ENCODE measurements around the gene SLC25A36. TPM values are rescaled to one million over a fixed set of nuclear protein-coding genes. Genes with fewer than 3 reads are reported as not detected.

SLC25A36 gene
- total and polyA plus RNA-seq, 2 of the 4 experiments (the other 2 are of a cell fraction): 31.3 to 76.7 TPM

GRCh38 chr3:140910860-140911259 is 30.8 kb upstream of the SLC25A36 start:
- Histone ChIP-seq H3K9ac (ENCODE audit: low read depth, low read length) (no peak overlapping the region), H2BK20ac (ENCODE audit: low read depth, low read length) (no peak overlapping the region), H3K9me3 (ENCODE audit: control insufficient read depth, insufficient read depth, low read length) (no peaks in the 10 kb centered on the region), H4K91ac (ENCODE audit: insufficient read depth, low read depth, low read length) (no peak overlapping the region), H2BK15ac (ENCODE audit: low read depth, low read length) (no peak overlapping the region), H4K20me1 (ENCODE audit: insufficient read depth, low read length) (no peaks in the 10 kb centered on the region), H2BK5ac (ENCODE audit: low read depth, low read length, poor library complexity, severe bottlenecking) (no peak overlapping the region), H3K4me3 (ENCODE audit: insufficient read depth, low read depth, low read length) (peak overlapping the region; percentile 34), H2AK9ac (replicated peaks; ENCODE audit: low read depth, low read length, poor library complexity) (no peak overlapping the region), H3K9me1 (ENCODE audit: insufficient read depth, low read length) (no peaks in the 10 kb centered on the region), H3K36me3 (ENCODE audit: control insufficient read depth, insufficient read depth, low read length) (no peaks in the 10 kb centered on the region), H3K56ac (ENCODE audit: extremely low read depth, insufficient read depth, low read length) (no peak overlapping the region), H2BK120ac (ENCODE audit: low read depth, low read length) (no peak overlapping the region), H3K27me3 (ENCODE audit: control insufficient read depth, insufficient read depth, low read length) (peaks cover 2% of the 10 kb centered on the region), H3K4me2 (ENCODE audit: low read depth, low read length) (peak overlapping the region; percentile 62), H4K5ac (ENCODE audit: low read depth, low read length) (no peak overlapping the region), H3K4me1 (ENCODE audit: control insufficient read depth, insufficient read depth, low read length) (no peaks in the 10 kb centered on the region), H3K79me1 (ENCODE audit: low read depth in 1 of 2, low read length in 2 of 2) (no peaks in the 10 kb centered on the region), H2AK5ac (ENCODE audit: low read depth, low read length) (no peak overlapping the region), H3K18ac (ENCODE audit: low read depth, low read length) (no peak overlapping the region), H2AFZ (replicated peaks; ENCODE audit: low read length, poor library complexity) (peak overlapping the region; percentile 86), H3K27ac (ENCODE audit: insufficient read depth, low read length) (no peak overlapping the region), H4K8ac (ENCODE audit: low read depth in 2 of 2, low read length in 2 of 2) (no peak overlapping the region), H3K14ac (replicated peaks; ENCODE audit: low read depth, low read length) (no peak overlapping the region), H3K23ac (ENCODE audit: low read depth, low read length) (no peak overlapping the region), H3K4ac (ENCODE audit: low read depth, low read length) (no peak overlapping the region)
- intact Hi-C loops (cut with micrococcal nuclease): no loop called here
- CTCF ChIA-PET: no interaction called here
- POLR2A ChIA-PET (ENCODE audit: unreplicated experiment): no interaction called here
- TF ChIP-seq RFX5 (IDR thresholded peaks at IDR 0.05; ENCODE audit: low read depth, low read length) (no peak), CHD1 (IDR thresholded peaks at IDR 0.05; ENCODE audit: low read depth, low read length) (no peak), FOS (IDR thresholded peaks at IDR 0.05; ENCODE audit: low read depth, low read length) (no peak)
- TF ChIP-seq, protein P1, sequence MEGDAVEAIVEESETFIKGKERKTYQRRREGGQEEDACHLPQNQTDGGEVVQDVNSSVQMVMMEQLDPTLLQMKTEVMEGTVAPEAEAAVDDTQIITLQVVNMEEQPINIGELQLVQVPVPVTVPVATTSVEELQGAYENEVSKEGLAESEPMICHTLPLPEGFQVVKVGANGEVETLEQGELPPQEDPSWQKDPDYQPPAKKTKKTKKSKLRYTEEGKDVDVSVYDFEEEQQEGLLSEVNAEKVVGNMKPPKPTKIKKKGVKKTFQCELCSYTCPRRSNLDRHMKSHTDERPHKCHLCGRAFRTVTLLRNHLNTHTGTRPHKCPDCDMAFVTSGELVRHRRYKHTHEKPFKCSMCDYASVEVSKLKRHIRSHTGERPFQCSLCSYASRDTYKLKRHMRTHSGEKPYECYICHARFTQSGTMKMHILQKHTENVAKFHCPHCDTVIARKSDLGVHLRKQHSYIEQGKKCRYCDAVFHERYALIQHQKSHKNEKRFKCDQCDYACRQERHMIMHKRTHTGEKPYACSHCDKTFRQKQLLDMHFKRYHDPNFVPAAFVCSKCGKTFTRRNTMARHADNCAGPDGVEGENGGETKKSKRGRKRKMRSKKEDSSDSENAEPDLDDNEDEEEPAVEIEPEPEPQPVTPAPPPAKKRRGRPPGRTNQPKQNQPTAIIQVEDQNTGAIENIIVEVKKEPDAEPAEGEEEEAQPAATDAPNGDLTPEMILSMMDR (conservative IDR thresholded peaks at IDR 0.05; ENCODE audit: low read depth, low read length): no peak
- dilution Hi-C loops (cut with HindIII; ENCODE audit: low sequenced_read_pairs, unreplicated experiment): no loop called here
- BruUV-seq (replicated peaks): no TSS peak
- DNase-seq (peak; percentile 7), ATAC-seq (ENCODE audit: low read depth) (peak; percentile 40)
- in situ Hi-C loops (cut with MboI; ENCODE audit: low sequenced_read_pairs): no loop called here
- WGBS, 2 experiments (ENCODE audit: extremely low coverage in 2 of 2, insufficient read length in 1 of 2): no CpG with 5 or more reads among the region's 5 CpGs

Measured in IMR-90 (cell line).